ENCODE data around the gene GPR31. TPM values are rescaled to one million over a fixed set of nuclear protein-coding genes. Genes with fewer than 3 reads are reported as not detected.

The GPR31 gene
- total RNA-seq, 1 experiment from 2014 or later: not detected

GRCh38 chr6:167137881-167138280 lies 19.9 kb downstream of the GPR31 start:
- H3K27ac ChIP-seq: no peak overlapping the region
- no peaks in the 10 kb centered on the region for H3K36me3 ChIP-seq
- H3K4me1 ChIP-seq: peaks cover 34% of the 10 kb centered on the region
- H3K4me3 ChIP-seq: no peak overlapping the region
- no peaks in the 10 kb centered on the region for H3K9me3 ChIP-seq (replicated peaks)
- no peaks in the 10 kb centered on the region for H3K27me3 ChIP-seq
- no peak for DNase-seq

GRCh38 chr6:167137081-167137480 lies 20.7 kb downstream of the GPR31 start:
- DNase-seq: no peak
- Histone ChIP-seq H3K27ac (no peak overlapping the region), H3K4me3 (no peak overlapping the region), H3K4me1 (peaks cover 29% of the 10 kb centered on the region), H3K9me3 (replicated peaks) (no peaks in the 10 kb centered on the region), H3K27me3 (no peaks in the 10 kb centered on the region), H3K36me3 (no peaks in the 10 kb centered on the region)

GRCh38 chr6:167136376-167136775 lies 21.4 kb downstream of the GPR31 start:
- DNase-seq: no peak
- Histone ChIP-seq H3K4me1 (peaks cover 22% of the 10 kb centered on the region), H3K4me3 (no peak overlapping the region), H3K27me3 (no peaks in the 10 kb centered on the region), H3K27ac (no peak overlapping the region), H3K9me3 (replicated peaks) (no peaks in the 10 kb centered on the region), H3K36me3 (no peaks in the 10 kb centered on the region)

- Histone ChIP-seq H3K4me1 (peaks cover 9% of the 10 kb centered on the region), H3K4me3 (no peak overlapping the region), H3K36me3 (no peaks in the 10 kb centered on the region), H3K27ac (no peak overlapping the region), H3K27me3 (no peaks in the 10 kb centered on the region), H3K9me3 (replicated peaks) (no peaks in the 10 kb centered on the region)
- DNase-seq: no peak
Observed at GRCh38 chr6:167134448-167135328, 23.1 kb downstream of the GPR31 start.

- H3K27me3 ChIP-seq: no peaks in the 10 kb centered on the region
- DNase-seq: no peak
- no peak overlapping the region for H3K4me3 ChIP-seq
Observed at GRCh38 chr6:167130712-167131684, 26.8 kb downstream of the GPR31 start.

GRCh38 chr6:167130008-167130677 lies 27.6 kb downstream of the GPR31 start:
- no peaks in the 10 kb centered on the region for H3K36me3 ChIP-seq
- no peaks in the 10 kb centered on the region for H3K9me3 ChIP-seq (replicated peaks)
- no peak overlapping the region for H3K27ac ChIP-seq
- H3K4me3 ChIP-seq: no peak overlapping the region
- H3K4me1 ChIP-seq: no peaks in the 10 kb centered on the region
- H3K27me3 ChIP-seq: no peaks in the 10 kb centered on the region
- DNase-seq: no peak

More at GRCh38 chr6:167130712-167131684, 26.8 kb downstream of the GPR31 start:
- no peaks in the 10 kb centered on the region for H3K4me1 ChIP-seq
- no peak overlapping the region for H3K27ac ChIP-seq
- H3K9me3 ChIP-seq (replicated peaks): no peaks in the 10 kb centered on the region
- H3K36me3 ChIP-seq: no peaks in the 10 kb centered on the region

- no peak overlapping the region for H3K4me3 ChIP-seq
- no peaks in the 10 kb centered on the region for H3K4me1 ChIP-seq
- no peaks in the 10 kb centered on the region for H3K9me3 ChIP-seq (replicated peaks)
- no peaks in the 10 kb centered on the region for H3K36me3 ChIP-seq
- no peak for DNase-seq
- no peak overlapping the region for H3K27ac ChIP-seq
- no peaks in the 10 kb centered on the region for H3K27me3 ChIP-seq
Observed at GRCh38 chr6:167129562-167129961, 28.2 kb downstream of the GPR31 start.

GRCh38 chr6:167129159-167129558 lies 28.6 kb downstream of the GPR31 start:
- Histone ChIP-seq H3K36me3 (no peaks in the 10 kb centered on the region), H3K9me3 (replicated peaks) (no peaks in the 10 kb centered on the region), H3K27ac (no peak overlapping the region), H3K4me1 (no peaks in the 10 kb centered on the region), H3K4me3 (no peak overlapping the region), H3K27me3 (no peaks in the 10 kb centered on the region)
- no peak for DNase-seq

GRCh38 chr6:167127785-167128531 lies 29.8 kb downstream of the GPR31 start:
- Histone ChIP-seq H3K27me3 (no peaks in the 10 kb centered on the region), H3K27ac (no peak overlapping the region), H3K36me3 (no peaks in the 10 kb centered on the region), H3K4me3 (no peak overlapping the region), H3K4me1 (no peaks in the 10 kb centered on the region), H3K9me3 (replicated peaks) (no peaks in the 10 kb centered on the region)
- DNase-seq: no peak

- Histone ChIP-seq H3K9me3 (replicated peaks) (no peaks in the 10 kb centered on the region), H3K4me3 (no peak overlapping the region), H3K27ac (no peak overlapping the region), H3K4me1 (no peaks in the 10 kb centered on the region), H3K36me3 (no peaks in the 10 kb centered on the region), H3K27me3 (no peaks in the 10 kb centered on the region)
- DNase-seq: no peak
Observed at GRCh38 chr6:167125855-167126349, 31.9 kb downstream of the GPR31 start.

GRCh38 chr6:167125410-167125809 lies 32.4 kb downstream of the GPR31 start:
- no peaks in the 10 kb centered on the region for H3K9me3 ChIP-seq (replicated peaks)
- no peak overlapping the region for H3K27ac ChIP-seq
- H3K4me3 ChIP-seq: no peak overlapping the region
- no peaks in the 10 kb centered on the region for H3K36me3 ChIP-seq
- DNase-seq: no peak
- H3K27me3 ChIP-seq: no peaks in the 10 kb centered on the region
- no peaks in the 10 kb centered on the region for H3K4me1 ChIP-seq

- Histone ChIP-seq H3K27ac (no peak overlapping the region), H3K27me3 (no peaks in the 10 kb centered on the region), H3K36me3 (no peaks in the 10 kb centered on the region), H3K4me1 (no peaks in the 10 kb centered on the region), H3K4me3 (no peak overlapping the region), H3K9me3 (replicated peaks) (no peaks in the 10 kb centered on the region)
- DNase-seq: no peak
Observed at GRCh38 chr6:167124753-167125152, 33.0 kb downstream of the GPR31 start.

GRCh38 chr6:167122827-167123657 lies 34.7 kb downstream of the GPR31 start, which contains the start of gene CCR6:
Gene CCR6, plus strand, starts transcription at chr6:167123096. Its CDS starts 13,039 bp downstream, at chr6:167136135.
- H3K9me3 ChIP-seq (replicated peaks): no peaks in the 10 kb centered on the region
- no peaks in the 10 kb centered on the region for H3K36me3 ChIP-seq
- H3K27me3 ChIP-seq: no peaks in the 10 kb centered on the region
- H3K4me3 ChIP-seq: no peak within 1 kb of the TSS
- DNase-seq: no peak
- no peak within 1 kb of the TSS for H3K27ac ChIP-seq
- H3K4me1 ChIP-seq: no peaks in the 10 kb centered on the region
